HG03025 (cell line): Measurements from ENCODE around the gene GRIA1.
"Not testable (repeated sequence)": the region's sequence is repeated elsewhere in the genome, so short reads cannot be mapped to it uniquely, and the experiment has no call there.

Experiments used
- ATAC-seq: cut with Tn5 transposase; IDR thresholded peaks from one replicate; pipeline ENCODE4 v1.9.1; 2021; ENCODE audit warnings: mild to moderate bottlenecking, moderate library complexity; ENCODE audit not compliant: unreplicated experiment, low FRiP score

The GRIA1 gene

DNA sequence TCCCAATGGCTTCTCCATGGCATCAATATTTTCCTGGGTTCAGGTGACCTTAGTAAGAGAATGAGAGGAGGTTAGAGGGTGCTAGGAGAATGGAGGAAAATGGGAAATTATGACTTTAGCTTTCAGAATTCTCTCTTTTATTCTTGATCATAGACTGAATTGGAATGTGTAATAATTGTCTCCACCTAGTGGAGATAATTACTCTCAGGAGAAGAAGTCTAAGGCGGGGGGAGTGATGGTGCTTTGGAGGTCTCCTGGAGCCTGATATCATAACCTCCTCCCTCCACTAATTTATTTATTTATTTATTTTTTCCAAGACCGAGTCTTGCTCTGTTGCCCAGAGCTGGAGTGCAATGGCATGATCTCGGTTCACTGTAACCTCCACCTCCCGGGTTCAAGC lies 221.3 kb downstream of the GRIA1 start:
- ATAC-seq = no peak

DNA sequence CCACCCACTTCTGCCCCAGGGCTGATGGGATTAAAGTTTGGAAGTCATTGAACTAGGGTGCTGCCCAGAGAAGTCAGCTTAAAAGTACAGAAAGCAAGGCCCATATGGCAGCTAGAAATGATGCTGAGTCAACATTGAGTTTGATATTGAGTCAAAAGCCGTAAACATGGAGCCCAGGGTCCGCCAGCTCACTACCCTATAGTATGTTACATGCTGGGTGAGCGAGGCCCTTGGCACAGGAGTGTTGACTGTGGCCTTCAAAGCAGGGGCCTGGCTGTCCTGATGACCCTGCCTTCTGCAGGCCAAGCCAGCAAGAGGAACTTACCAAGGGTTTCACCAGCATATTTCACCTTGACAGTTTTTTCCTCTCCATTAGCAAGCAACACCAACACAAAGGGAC lies 222.5 kb downstream of the GRIA1 start:
- no peak for ATAC-seq

DNA sequence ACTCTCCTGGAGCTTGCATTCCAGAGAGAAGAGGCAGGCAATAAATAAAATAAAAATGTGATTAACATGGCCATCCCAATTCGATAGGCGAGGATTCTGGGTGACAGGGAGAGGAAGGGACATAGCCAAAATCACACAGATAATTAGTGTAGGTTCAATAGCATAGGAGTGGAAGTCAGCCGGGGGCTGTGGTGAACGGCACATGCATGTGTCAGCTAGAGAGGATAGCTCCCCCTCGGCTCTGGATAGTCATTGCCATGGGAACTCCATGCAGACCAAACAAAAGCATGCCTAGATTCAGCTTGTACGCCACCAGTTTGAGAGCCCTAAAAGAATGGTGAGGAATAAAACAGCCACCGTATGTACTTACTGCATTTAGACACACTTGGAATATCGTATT lies 223.5 kb downstream of the GRIA1 start:
- no peak for ATAC-seq

DNA sequence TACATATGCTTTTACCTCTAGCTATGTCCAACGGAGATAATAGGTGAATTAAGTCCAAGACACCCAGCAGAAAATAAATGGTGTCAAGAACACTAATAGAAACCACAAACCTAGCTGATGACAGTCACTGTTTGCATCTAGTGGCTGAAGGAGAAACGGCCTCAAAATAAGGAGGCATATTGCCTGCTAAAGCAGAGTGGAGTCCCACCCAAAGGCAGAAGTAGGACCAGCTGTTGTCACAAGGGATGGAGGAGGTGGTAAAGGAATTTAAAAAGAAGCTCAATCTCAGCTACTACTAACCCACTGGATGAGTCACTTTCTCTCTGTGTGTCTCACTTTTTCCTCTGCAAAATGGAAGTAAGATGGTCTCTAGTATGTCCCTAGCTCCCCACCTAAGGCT lies 224.3 kb downstream of the GRIA1 start:
- no peak for ATAC-seq

DNA sequence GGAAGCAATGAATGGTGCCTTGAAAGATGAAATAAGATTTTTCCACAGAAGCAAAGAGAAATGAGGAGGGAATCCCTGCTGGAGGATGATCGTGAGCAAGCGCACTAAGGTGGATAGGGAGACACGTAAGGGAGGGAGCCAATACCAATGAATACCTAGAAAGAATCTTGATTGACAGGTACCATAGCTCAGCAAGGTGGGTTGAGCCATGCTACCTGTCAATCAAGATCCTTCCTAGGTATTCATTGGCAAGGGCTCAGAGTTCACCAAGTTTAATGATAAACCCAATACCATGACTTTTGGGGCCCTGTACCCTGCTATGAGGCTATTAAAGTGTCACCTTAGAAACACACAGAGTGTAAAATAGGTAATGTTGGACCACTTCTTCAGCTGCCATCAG lies 226.8 kb downstream of the GRIA1 start:
- ATAC-seq = no peak

DNA sequence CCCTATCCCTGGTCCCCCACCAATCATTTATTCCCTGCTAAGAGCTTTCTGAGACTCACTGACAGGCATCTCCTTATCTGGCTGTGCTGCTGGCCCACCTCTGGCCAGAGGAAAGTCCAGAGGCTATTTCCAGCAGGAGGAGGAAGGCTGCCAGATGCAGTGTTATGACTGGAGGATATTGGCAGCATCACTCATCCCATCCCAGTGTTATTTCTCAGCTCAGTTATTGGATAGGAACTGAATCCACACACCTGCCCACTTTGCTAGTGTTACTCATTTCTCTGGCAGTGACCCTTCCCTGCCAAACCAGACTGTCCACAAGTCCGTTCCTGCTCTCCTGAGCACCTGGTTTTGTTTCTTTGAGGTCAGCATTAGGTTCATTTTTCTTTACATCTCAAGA lies 228.2 kb downstream of the GRIA1 start:
- ATAC-seq = no peak

DNA sequence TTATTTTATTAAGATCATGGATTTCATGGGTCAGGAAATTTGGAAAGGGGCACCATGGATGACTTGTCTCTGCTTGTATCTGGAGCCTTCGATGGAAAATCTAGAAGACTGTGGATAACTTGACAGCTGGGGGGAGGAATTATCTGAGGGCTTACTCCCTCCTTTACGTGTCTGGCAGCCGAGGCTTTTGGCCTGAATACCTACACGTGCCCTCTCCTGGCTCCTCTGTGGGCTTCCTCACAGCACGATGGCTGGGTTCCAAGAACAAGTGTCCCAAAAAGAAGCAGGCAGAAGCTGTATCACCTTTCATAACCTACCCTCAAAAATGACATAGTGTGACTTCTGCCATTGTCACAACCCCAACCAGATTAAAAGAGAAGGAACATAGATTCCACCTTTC lies 228.9 kb downstream of the GRIA1 start:
- ATAC-seq = no peak

DNA sequence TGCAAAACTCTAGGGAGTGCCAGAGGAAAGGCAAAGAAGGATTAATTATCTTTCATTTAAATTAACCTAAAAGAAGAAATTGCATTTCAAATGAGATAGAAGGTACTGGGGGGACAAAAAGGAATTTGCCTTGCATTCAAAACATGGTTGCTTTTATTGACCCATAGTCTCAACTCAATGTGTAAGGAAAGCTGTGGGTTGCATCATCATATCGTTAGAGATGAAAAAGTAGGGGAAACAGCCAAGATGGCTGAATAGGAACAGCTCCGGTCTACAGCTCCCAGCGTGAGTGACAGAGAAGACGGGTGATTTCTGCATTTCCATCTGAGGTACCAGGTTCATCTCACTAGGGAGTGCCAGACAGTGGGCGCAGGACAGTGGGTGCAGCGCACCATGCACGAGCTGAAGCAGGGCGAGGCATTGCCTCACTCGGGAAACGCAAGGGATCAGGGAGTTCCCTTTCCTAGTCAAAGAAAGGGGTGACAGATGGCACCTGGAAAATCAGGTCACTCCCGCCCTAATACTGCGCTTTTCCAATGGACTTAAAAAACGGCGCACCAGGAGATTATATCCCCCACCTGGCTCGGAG lies 232.6 kb downstream of the GRIA1 start:
- ATAC-seq = not testable (repeated sequence)

DNA sequence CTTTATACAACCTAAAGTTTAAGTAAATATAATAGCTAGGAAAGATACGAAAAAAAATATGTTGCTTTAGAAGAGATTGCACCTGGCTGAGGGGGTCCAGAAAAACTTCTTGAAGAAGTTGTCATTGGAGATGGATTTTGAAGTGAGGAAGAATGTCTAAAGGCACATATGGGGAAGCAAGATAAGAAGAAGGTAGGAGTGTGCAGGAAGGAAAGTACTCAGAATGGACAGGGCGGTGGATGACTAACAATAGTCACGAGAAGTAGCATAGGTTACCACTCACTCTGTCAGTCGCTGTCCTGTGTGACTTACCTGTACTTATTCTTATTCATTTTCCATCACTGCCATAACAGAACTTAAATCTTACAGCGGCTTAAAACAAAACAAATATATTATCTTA lies 251.6 kb downstream of the GRIA1 start:
- no peak for ATAC-seq

DNA sequence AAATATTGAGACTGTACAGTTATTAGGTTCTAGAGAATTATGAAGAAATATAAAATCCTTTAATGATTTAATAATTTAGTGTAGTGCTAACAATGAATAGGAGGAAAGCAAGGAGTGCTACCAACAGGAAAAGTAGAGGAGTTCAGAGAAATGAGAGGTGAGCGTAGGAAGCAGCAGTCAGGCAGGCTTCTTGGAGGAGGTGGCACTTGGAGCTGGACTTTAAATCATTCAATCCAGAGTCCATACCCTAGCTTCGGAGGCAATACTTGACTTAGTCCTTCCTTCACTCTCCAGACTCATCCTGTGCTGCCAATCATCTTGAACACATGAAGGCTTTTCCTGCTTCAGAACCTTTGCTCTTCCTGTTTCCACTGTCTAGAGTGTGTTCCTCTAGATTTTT lies 254.3 kb downstream of the GRIA1 start:
- no peak for ATAC-seq

DNA sequence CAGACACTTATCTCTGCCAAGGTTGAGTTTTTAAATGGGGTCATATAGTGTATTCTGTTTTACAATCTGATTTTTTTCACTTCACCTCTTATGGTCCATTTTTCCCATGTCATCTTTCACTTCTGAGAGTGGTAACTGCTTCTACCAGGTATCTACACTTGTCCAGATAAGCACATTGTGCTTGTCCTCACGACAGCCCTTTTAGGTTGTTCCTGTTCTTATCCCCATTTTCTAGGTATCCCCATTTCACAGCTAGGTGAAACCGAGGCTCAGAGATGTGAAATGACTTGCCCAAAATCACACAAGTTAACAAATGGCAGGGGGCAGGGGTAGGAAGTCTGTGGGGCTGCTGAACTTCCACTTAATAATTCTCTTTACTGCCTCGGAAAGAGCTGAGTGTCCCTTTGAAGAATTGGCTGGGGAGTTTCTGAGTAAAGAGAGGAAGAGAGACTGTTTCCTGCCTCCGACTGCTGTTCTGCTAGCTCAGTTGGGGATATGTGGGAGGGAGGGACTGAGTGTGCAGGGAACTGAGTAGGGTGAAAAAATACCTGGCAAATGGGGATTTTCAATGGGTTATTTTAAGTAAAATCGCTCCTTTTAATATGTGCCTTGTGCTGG lies 255.4 kb downstream of the GRIA1 start:
- ATAC-seq = no peak

DNA sequence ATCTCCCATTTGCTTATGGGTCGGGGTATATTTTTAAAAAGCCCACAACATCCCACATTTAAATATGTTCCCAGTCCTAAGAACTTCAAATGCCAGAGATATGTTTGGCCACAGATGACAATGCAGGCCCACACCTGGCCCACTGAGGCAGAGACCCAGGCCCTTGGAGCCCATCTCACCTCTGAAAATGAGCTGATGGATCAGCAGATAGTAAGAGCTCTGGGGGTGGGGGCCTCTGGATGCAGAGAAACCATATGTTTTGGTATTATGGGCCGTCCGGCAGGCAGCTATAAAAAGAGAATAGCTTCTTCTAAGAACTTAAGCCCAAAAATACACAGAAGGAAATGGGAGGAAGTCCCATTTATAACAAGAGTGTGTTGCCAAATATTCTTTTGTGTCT lies 256.0 kb downstream of the GRIA1 start:
- ATAC-seq = no peak

DNA sequence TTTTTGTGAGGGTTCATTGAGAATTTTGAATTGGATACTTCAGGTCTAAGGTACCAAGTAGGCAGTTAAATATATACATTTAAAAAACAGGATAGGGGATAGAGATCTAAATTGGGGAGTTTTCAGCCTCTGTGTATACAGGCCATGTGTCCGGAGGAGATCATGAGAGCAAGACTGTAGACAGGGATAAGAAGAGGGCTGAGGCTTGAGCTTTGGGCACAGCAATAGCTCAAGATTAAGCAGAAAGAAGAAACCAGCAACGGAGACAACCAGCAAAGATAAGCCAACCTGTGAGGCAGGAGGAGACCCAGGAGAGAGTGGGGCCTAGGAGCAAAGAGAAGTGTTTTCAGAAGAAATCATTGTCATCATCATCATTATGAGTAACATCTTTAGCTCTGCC lies 258.4 kb downstream of the GRIA1 start:
- ATAC-seq = no peak

DNA sequence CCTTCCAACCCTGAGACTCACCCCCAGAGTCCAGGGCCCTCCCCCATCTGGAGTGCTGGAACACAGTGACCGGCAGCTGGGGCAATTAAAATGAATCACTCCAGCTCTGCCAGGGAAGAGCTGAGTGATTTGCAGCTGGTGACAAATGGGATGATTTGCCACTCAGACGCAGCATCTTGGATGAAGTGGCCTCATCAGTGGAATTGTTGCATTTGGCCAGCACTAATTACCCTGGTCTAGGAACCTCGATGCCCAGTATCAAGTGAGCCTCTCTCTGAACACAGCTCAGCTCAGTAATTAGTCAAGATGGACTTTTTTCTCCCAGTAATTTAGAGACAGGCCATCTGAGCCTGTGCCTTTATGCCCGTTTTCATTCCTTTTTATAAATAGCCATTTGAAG lies 259.5 kb downstream of the GRIA1 start:
- no peak for ATAC-seq

DNA sequence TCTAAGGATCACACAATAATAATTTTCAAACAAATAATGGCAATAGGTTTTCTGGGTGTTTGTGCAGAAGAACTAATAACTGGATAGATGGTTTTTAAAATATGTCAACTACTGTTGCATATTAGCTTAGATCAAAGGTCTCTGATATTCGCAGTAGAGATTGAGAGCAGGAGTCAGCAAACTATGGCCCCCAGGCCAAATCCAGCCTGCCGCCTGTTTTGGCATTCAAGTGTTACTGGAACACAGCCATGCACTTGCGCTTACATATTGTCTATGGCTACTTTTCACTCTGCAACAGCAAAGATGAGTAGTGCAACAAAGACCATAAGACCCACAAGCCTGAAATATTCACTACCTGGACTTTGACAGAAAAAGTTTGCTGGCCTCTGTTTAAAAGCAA lies 260.8 kb downstream of the GRIA1 start:
- no peak for ATAC-seq

DNA sequence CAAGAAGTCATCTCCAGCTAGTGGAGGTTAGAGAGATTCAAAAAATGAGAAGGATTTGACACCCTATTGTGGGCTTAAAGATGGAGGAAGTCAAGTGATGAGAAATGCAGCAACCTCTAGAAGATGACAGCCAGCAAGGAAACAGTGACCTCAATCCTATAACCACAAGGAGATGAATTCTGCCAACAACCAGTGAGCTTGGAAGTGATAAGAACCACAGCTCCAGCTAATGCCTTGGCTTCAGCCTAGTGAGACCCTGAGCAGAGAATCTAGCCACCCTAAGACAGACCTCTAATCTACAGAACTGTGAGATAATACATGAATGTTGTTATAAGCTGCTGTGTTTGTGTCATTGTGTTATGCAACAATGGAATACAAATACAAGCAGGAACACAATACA lies 262.4 kb downstream of the GRIA1 start:
- ATAC-seq = no peak

DNA sequence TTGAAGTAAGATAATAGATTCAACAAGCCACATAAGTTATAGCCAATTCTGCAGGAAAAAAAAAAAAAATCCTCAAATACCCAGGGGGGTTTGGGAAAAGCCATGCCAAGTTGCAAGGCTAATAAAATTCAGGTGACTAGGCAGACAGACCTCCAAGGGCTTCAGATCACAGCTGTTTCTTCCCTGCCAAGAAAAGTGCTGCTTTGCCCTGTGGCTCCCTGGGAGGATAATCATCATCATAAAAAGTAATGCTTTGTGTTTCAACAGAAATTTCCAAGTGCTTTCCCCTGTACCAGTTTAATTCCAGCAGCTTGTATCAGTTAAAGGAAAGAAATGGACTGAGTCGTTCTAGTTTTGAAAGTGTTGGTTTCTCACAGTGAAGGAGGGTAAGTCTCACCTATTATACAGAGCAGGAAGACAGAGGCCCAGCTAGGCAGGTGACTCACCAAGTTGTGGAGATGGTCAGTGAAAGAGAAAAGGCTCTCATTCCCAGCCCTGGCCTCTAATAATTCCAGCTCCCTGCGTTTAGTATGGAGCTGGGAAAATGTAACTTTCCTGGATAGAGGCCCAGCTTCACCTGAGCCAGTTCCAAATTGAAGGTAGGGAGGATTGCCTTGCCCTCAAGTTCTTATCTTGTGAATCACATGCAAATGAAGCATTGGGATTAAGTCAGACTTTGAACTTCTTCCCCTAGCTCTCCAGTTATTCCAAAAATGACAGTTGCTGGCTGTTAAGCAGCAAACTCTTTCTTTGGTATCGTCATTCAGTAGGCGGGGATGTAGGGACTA lies 263.4 kb downstream of the GRIA1 start:
- no peak for ATAC-seq

DNA sequence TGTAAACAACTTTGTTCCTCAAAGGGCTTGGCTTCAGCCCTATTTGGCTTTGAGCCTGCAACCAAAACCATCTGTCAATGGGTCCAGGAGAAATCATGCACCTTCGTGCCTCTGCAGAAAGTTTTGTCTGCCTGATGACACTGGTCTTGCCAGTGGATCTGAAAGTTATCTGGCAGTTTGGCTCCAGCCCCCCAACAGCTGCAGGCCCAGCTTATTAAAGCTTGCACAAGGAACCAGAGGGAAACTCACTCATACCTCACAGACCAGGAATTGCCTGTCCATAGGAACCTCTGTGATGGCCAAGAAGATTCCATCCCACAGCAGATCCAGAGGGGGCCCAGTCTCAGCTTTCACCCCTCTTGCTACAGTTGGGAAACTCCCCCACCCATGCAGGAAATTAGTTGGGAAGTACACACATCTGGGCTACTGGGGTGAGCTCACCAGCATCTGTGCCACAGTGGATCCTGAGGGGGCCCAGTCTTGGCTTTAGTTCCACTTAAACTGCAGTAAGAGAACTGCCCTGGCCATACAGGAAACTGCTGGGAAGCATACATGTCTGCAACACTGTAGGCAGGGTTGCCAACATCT lies 265.5 kb downstream of the GRIA1 start:
- ATAC-seq = no peak

DNA sequence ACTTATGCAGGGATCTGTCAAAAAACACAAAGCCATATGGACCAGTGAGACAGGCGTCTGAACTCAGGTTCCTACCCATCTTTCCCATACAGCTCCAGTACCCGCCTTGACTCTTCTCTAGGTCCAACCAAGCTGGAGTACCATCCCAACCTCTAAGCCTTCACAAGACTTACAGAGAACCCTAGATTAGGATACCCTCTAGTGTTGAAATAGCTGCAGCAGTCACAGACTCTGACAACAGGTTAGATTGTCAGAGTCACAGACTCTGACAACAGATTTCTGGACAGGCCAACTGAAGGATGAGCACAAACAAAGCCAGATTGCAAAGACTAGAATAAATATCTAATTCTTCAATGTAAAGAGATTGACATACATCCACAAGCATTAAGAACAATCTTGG lies 266.1 kb downstream of the GRIA1 start:
- no peak for ATAC-seq

DNA sequence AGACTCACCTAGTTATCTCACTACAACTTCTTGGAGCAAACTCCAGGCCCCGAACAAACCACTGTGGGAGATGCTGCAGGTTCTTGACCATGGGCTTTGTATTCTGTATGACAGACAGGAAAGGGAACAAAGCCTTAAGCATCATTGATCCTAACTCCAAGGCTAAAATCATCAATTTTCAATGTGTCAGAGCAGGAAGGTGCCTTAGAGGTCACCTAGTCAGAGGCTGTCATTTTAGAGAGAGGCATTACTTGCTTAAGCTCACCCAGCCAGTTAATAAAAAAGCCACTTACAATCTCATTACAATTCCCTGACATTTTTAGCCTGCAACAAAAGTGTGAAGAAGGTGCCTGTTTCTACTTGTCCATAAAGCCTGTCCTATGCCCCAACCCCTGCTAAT lies 275.5 kb downstream of the GRIA1 start:
- ATAC-seq = no peak
